GM19467 (cell line): ENCODE data around the gene NFIX.

ENCODE experiments used
- ATAC-seq: cut with Tn5 transposase; IDR thresholded peaks from one replicate; pipeline ENCODE4 v1.9.1; 2021; ENCODE audit warnings: mild to moderate bottlenecking, moderate library complexity; ENCODE audit not compliant: unreplicated experiment

NFIX gene

GRCh38 chr19:13069415-13070359 is 74.4 kb downstream of the NFIX start:
- ATAC-seq: no peak

- no peak for ATAC-seq
Measured at GRCh38 chr19:13070425-13071140, 75.3 kb downstream of the NFIX start.

- ATAC-seq: no peak
Measured at GRCh38 chr19:13071444-13072187, 76.3 kb downstream of the NFIX start.

- no peak for ATAC-seq
Measured at GRCh38 chr19:13072188-13072908, 77.1 kb downstream of the NFIX start.

- no peak for ATAC-seq
Measured at GRCh38 chr19:13073263-13073662, 78.0 kb downstream of the NFIX start.

- ATAC-seq: no peak
Measured at GRCh38 chr19:13074378-13074777, 79.1 kb downstream of the NFIX start.

GRCh38 chr19:13076320-13076719 is 81.0 kb downstream of the NFIX start:
- no peak for ATAC-seq

GRCh38 chr19:13076787-13077186 is 81.5 kb downstream of the NFIX start:
- ATAC-seq: no peak

GRCh38 chr19:13077240-13077639 is 82.0 kb downstream of the NFIX start:
- no peak for ATAC-seq

GRCh38 chr19:13078381-13078780 is 83.1 kb downstream of the NFIX start:
- ATAC-seq: no peak

GRCh38 chr19:13078897-13079541 is 83.7 kb downstream of the NFIX start:
- no peak for ATAC-seq

- ATAC-seq: no peak
Measured at GRCh38 chr19:13079542-13079986, 84.3 kb downstream of the NFIX start.

- no peak for ATAC-seq
Measured at GRCh38 chr19:13082192-13083007, 87.1 kb downstream of the NFIX start.

GRCh38 chr19:13083008-13083404 is 87.7 kb downstream of the NFIX start:
- ATAC-seq: no peak

- no peak for ATAC-seq
Measured at GRCh38 chr19:13083627-13084026, 88.4 kb downstream of the NFIX start.

GRCh38 chr19:13085666-13086065 is 90.4 kb downstream of the NFIX start:
- no peak for ATAC-seq

- ATAC-seq: no peak
Measured at GRCh38 chr19:13086341-13086740, 91.1 kb downstream of the NFIX start.

- ATAC-seq: no peak
Measured at GRCh38 chr19:13087295-13087694, 92.0 kb downstream of the NFIX start.

- ATAC-seq: no peak
Measured at GRCh38 chr19:13087795-13088537, 92.7 kb downstream of the NFIX start.
